Keratinocyte (primary cell): ENCODE data around the gene STK36. TPM values are rescaled to one million over a fixed set of nuclear protein-coding genes. Genes with fewer than 3 reads are reported as not detected.

Source experiments
- DNase-seq: peaks from one replicate; pipeline ENCODE4 v3.0.0-alpha.2; 2011; ENCODE audit warnings: low read depth, missing footprints, low spot score
- FAIRE-seq: peaks from 2 replicates; lab custom pipeline; 2011; peaks lifted over from hg19 to GRCh38; lab: Jason Lieb, UNC
- H2AFZ ChIP-seq: 2 replicates; pipeline ENCODE4 v1.6.0; 2012; ENCODE audit warnings: low read length, control low read depth, inconsistent platforms; ENCODE audit not compliant: control insufficient read depth
- H3K27ac ChIP-seq: 2 replicates; pipeline ENCODE4 v1.5.1; 2011; ENCODE audit warnings: low read length; ENCODE audit not compliant: control insufficient read depth, insufficient read depth
- H3K27me3 ChIP-seq: 3 replicates; pipeline ENCODE4 v1.6.0; 2011; ENCODE audit warnings: low read length; ENCODE audit not compliant: control insufficient read depth, insufficient read depth; ENCODE audit errors: extremely low read depth
- H3K36me3 ChIP-seq, 2 experiments: 2 replicates in 1 of 2; 3 replicates in 1 of 2; pipeline ENCODE4 v1.5.1; 2011; ENCODE audit warnings: low read length in 2 of 2, mild to moderate bottlenecking in 1 of 2; ENCODE audit not compliant: control insufficient read depth in 2 of 2, insufficient read depth in 2 of 2; ENCODE audit errors: extremely low read depth in 1 of 2
- H3K4me1 ChIP-seq: 3 replicates; pipeline ENCODE4 v1.5.1; 2011; ENCODE audit warnings: low read length; ENCODE audit not compliant: control insufficient read depth, insufficient read depth; ENCODE audit errors: extremely low read depth
- H3K4me2 ChIP-seq: 3 replicates; pipeline ENCODE4 v1.6.0; 2011; ENCODE audit warnings: low read depth, low read length; ENCODE audit not compliant: control insufficient read depth, insufficient read depth; ENCODE audit errors: extremely low read depth
- H3K4me3 ChIP-seq, 3 experiments: fragments of 200-600 bp in 1 of 3; sonication (generic) in 1 of 3; 2 replicates in 2 of 3; 3 replicates in 1 of 3; pipeline ENCODE4 v1.5.1; 2011 to 2016; ENCODE audit warnings: low read length in 3 of 3, mild to moderate bottlenecking in 3 of 3, control low read depth in 2 of 3, inconsistent platforms in 1 of 3, low read depth in 1 of 3, mixed read lengths in 1 of 3, mixed run types in 1 of 3, moderate library complexity in 1 of 3; ENCODE audit not compliant: control insufficient read depth in 2 of 3, insufficient read depth in 2 of 3; ENCODE audit errors: extremely low read depth in 1 of 3
- H3K79me2 ChIP-seq: 2 replicates; pipeline ENCODE4 v1.6.0; 2012; ENCODE audit warnings: low read length; ENCODE audit not compliant: control insufficient read depth, insufficient read depth
- H3K9ac ChIP-seq: 3 replicates; pipeline ENCODE4 v1.6.0; 2011; ENCODE audit warnings: low read length; ENCODE audit not compliant: control insufficient read depth, insufficient read depth; ENCODE audit errors: extremely low read depth
- H3K9me1 ChIP-seq: 3 replicates; pipeline ENCODE4 v1.6.0; 2011; ENCODE audit warnings: low read length; ENCODE audit not compliant: control insufficient read depth, insufficient read depth; ENCODE audit errors: extremely low read depth
- H3K9me3 ChIP-seq: 2 replicates; pipeline ENCODE4 v1.5.1; 2012; ENCODE audit warnings: low read depth, low read length; ENCODE audit not compliant: control insufficient read depth
- H4K20me1 ChIP-seq: 3 replicates; pipeline ENCODE4 v1.6.0; 2011; ENCODE audit warnings: low read length; ENCODE audit not compliant: control insufficient read depth, insufficient read depth; ENCODE audit errors: extremely low read depth
- EZH2 ChIP-seq: IDR thresholded peaks from one replicate; pipeline ENCODE4 v1.6.1; 2012; ENCODE audit warnings: inconsistent platforms, mild to moderate bottlenecking, low read length, moderate library complexity
- dilution Hi-C: fragments of 300-500 bp; cut with MboI; formaldehyde crosslinking; loops from one replicate; pipeline ENCODE4 v1.7.0; 2020; ENCODE audit warnings: low sequenced_read_pairs; ENCODE audit not compliant: extremely low pct_ligation_motif_present
- polyA plus RNA-seq, 5 experiments: library from polyadenylated mRNA; depleted of rRNA in 3 of 5; stranded (reverse) in 3 of 5; stranded (forward) in 1 of 5; unstranded in 1 of 5; fragments of >200 nt; gene quantifications; 1 replicate in 1 of 5; 2 replicates in 3 of 5; 3 replicates in 1 of 5; pipeline versions ENCODE4 v1.2.1 to v1.2.3, GENCODE V29; 2011 to 2012; ENCODE audit warnings: missing spikeins in 2 of 5, low read depth in 1 of 5, low replicate concordance in 1 of 5
- TF ChIP-seq, protein P1 (sequence below), 3 experiments: IDR thresholded peaks in 1 of 3; conservative IDR thresholded peaks in 1 of 3; optimal IDR thresholded peaks in 1 of 3; 2 replicates in 2 of 3; 3 replicates in 1 of 3; pipeline versions ENCODE3 to v1.5.1; 2011; ENCODE audit warnings: low read length in 3 of 3, mild to moderate bottlenecking in 3 of 3, moderate library complexity in 2 of 3, control low read depth in 1 of 3, inconsistent platforms in 1 of 3; ENCODE audit not compliant: insufficient read depth in 2 of 3; ENCODE audit errors: extremely low read depth in 1 of 3

STK36 gene
- polyA plus RNA-seq, 1 donor (not counting 4 experiments of a cell fraction or from before 2014, with no cell fraction given): 19.0 TPM

DNA sequence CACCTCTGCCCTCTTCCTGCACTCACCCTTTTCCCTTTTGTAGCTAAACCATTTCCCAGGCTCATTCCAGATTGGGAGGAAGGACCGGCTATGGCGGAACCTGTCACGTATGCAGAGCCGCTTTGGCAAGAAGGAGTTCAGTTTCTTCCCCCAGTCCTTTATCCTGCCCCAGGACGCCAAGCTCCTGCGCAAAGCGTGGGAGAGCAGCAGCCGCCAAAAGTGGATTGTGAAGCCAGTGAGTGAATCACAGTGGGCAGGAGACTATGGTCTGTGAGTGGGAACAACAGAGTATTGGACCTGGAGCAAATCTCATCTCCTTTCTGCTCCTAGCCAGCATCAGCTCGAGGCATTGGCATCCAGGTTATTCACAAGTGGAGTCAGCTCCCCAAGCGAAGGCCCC lies 75.1 kb downstream of the STK36 start:
- H3K4me3 ChIP-seq: no peak overlapping the region
- H2AFZ ChIP-seq: no peak overlapping the region
- no peaks in the 10 kb centered on the region for H3K79me2 ChIP-seq
- no peak overlapping the region for H3K9ac ChIP-seq
- FAIRE-seq (no peak), DNase-seq (no peak)
- no peaks in the 10 kb centered on the region for H3K9me3 ChIP-seq
- dilution Hi-C loops: no loop called here
- H3K4me1 ChIP-seq: peaks cover 3% of the 10 kb centered on the region
- no peaks in the 10 kb centered on the region for H4K20me1 ChIP-seq
- H3K36me3 ChIP-seq: peaks cover 33 to 35% of the 10 kb centered on the region in 2 experiments
- TF ChIP-seq, protein P1, sequence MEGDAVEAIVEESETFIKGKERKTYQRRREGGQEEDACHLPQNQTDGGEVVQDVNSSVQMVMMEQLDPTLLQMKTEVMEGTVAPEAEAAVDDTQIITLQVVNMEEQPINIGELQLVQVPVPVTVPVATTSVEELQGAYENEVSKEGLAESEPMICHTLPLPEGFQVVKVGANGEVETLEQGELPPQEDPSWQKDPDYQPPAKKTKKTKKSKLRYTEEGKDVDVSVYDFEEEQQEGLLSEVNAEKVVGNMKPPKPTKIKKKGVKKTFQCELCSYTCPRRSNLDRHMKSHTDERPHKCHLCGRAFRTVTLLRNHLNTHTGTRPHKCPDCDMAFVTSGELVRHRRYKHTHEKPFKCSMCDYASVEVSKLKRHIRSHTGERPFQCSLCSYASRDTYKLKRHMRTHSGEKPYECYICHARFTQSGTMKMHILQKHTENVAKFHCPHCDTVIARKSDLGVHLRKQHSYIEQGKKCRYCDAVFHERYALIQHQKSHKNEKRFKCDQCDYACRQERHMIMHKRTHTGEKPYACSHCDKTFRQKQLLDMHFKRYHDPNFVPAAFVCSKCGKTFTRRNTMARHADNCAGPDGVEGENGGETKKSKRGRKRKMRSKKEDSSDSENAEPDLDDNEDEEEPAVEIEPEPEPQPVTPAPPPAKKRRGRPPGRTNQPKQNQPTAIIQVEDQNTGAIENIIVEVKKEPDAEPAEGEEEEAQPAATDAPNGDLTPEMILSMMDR (optimal IDR thresholded peaks at IDR 0.05 in 1 of 3, IDR thresholded peaks at IDR 0.05 in 1 of 3, conservative IDR thresholded peaks at IDR 0.05 in 1 of 3; ENCODE audit: extremely low read depth in 1 of 3, insufficient read depth in 2 of 3, low read length in 3 of 3): no peak
- no peak for TF ChIP-seq EZH2
- H3K9me1 ChIP-seq: no peaks in the 10 kb centered on the region
- no peak overlapping the region for H3K4me2 ChIP-seq
- no peaks in the 10 kb centered on the region for H3K27me3 ChIP-seq
- H3K27ac ChIP-seq: no peak overlapping the region

DNA sequence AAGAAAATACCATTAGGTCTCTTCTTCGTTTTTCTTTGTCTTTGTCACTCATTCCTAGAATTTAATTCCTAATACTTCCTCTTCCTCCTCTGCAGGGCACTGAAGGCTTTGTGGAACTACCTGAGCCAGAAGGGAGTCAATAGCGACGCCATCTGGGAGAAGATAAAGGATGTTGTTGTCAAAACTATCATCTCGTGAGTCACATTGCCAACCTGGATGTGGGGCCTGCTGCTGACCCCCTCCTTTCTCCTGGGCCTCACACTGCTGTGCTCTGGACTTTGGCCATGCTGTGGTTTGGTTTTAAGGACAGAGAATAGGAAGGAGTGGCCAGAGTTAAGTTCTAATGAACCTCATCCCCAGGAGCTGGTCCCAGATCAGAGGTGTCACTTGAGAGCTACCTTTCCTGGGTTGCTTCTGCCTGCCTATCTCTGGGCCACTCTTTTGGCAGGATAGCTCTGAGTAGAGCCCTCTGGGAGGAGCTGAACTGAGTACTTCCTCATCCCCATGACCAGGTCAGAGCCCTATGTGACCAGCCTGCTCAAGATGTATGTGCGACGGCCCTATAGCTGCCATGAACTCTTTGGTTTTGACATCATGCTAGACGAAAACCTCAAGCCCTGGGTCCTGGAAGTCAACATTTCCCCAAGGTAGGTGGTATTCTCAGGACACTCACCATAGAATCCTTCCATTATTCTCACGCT lies 77.0 kb downstream of the STK36 start:
- H3K36me3 ChIP-seq: peaks cover 45 to 47% of the 10 kb centered on the region in 2 experiments
- DNase-seq (no peak), FAIRE-seq (no peak)
- no peaks in the 10 kb centered on the region for H3K27me3 ChIP-seq
- no peak overlapping the region for H3K4me2 ChIP-seq
- H3K9me3 ChIP-seq: no peaks in the 10 kb centered on the region
- TF ChIP-seq EZH2: no peak
- TF ChIP-seq, protein P1 (optimal IDR thresholded peaks at IDR 0.05 in 1 of 3, IDR thresholded peaks at IDR 0.05 in 1 of 3, conservative IDR thresholded peaks at IDR 0.05 in 1 of 3; ENCODE audit: extremely low read depth in 1 of 3, insufficient read depth in 2 of 3, low read length in 3 of 3): no peak
- H3K9ac ChIP-seq: no peak overlapping the region
- H2AFZ ChIP-seq: no peak overlapping the region
- no peaks in the 10 kb centered on the region for H3K9me1 ChIP-seq
- H3K27ac ChIP-seq: no peak overlapping the region
- no peaks in the 10 kb centered on the region for H3K79me2 ChIP-seq
- H4K20me1 ChIP-seq: no peaks in the 10 kb centered on the region
- H3K4me3 ChIP-seq: no peak overlapping the region
- H3K4me1 ChIP-seq: peaks cover 3% of the 10 kb centered on the region
- dilution Hi-C loops: no loop called here

Other genes with a start within 250 kb of the STK36 start
- 2.2 to 4.2 TPM (median 2.7 TPM) in 3 replicates for gene USP37, start 103.7 kb upstream of the STK36 start, polyA plus RNA-seq
- 41.9 to 66.7 TPM (median 48.1 TPM) in 3 replicates for gene CNOT9, start 103.2 kb upstream of the STK36 start, polyA plus RNA-seq
- gene PLCD4, start 64.2 kb upstream of the STK36 start, polyA plus RNA-seq: 10.2 to 15.3 TPM (median 13.2 TPM) in 3 replicates
- 4.3 to 11.9 TPM (median 4.5 TPM) in 3 replicates for gene ZNF142, start 12.5 kb upstream of the STK36 start, polyA plus RNA-seq
- 56.6 to 62.3 TPM (median 57.7 TPM) in 3 replicates for gene BCS1L, start 12.4 kb upstream of the STK36 start, polyA plus RNA-seq
- gene RNF25, start 84 bp upstream of the STK36 start, polyA plus RNA-seq: 65.0 to 107 TPM (median 82.5 TPM) in 3 replicates
- gene TTLL4, start 38.7 kb downstream of the STK36 start, polyA plus RNA-seq: 19.6 to 26.3 TPM (median 20.1 TPM) in 3 replicates
- gene CYP27A1, start 110.1 kb downstream of the STK36 start, polyA plus RNA-seq: 0.12 to 0.27 TPM (median 0.19 TPM) in 3 replicates
- gene PRKAG3, start 159.7 kb downstream of the STK36 start, polyA plus RNA-seq: not detected in 3 replicates
- 0.15 TPM in 1 of 3 replicates, not detected in the others for gene WNT6, start 187.7 kb downstream of the STK36 start, polyA plus RNA-seq
- gene WNT10A, start 208.8 kb downstream of the STK36 start, polyA plus RNA-seq: 0.78 to 6.6 TPM (median 2.1 TPM) in 3 replicates